ENCODE results near the gene IL10. TPM values are rescaled to one million over a fixed set of nuclear protein-coding genes. Genes with fewer than 3 reads are reported as not detected.

The IL10 gene
- total RNA-seq, 1 donor from 2014 or later: 2.7 TPM

- Histone ChIP-seq H3K36me3 (no peaks in the 10 kb centered on the region), H3K4me1 (no peaks in the 10 kb centered on the region), H3K4me3 (no peak overlapping the region), H3K27ac (no peak overlapping the region), H3K27me3 (no peaks in the 10 kb centered on the region), H3K9me3 (no peaks in the 10 kb centered on the region)
- TF ChIP-seq POLR2A (IDR thresholded peaks at IDR 0.05) (no peak), CTCF (IDR thresholded peaks at IDR 0.05) (no peak), POLR2AphosphoS5 (IDR thresholded peaks at IDR 0.05; ENCODE audit: insufficient read depth in 1 of 2, low read depth in 1 of 2) (no peak)
- intact Hi-C loops (cut with DNase I): no loop called here
- DNase-seq (ENCODE audit: extremely low spot score in 2 of 2): no peak
Measured at GRCh38 chr1:206804156-206804737, 32.0 kb upstream of the IL10 start.

- TF ChIP-seq CTCF (IDR thresholded peaks at IDR 0.05): no peak
- no peak for TF ChIP-seq POLR2A (IDR thresholded peaks at IDR 0.05)
- TF ChIP-seq POLR2AphosphoS5 (IDR thresholded peaks at IDR 0.05; ENCODE audit: insufficient read depth in 1 of 2, low read depth in 1 of 2): no peak
- Histone ChIP-seq H3K36me3 (no peaks in the 10 kb centered on the region), H3K27me3 (no peaks in the 10 kb centered on the region), H3K9me3 (no peaks in the 10 kb centered on the region), H3K27ac (no peak overlapping the region), H3K4me3 (no peak overlapping the region), H3K4me1 (no peaks in the 10 kb centered on the region)
- DNase-seq (ENCODE audit: extremely low spot score in 2 of 2): no peak
- intact Hi-C loops (cut with DNase I): no loop called here
Measured at GRCh38 chr1:206803221-206803730, 31.0 kb upstream of the IL10 start.

GRCh38 chr1:206802401-206802800 lies 30.1 kb upstream of the IL10 start:
- Histone ChIP-seq H3K27ac (no peak overlapping the region), H3K4me1 (no peaks in the 10 kb centered on the region), H3K9me3 (no peaks in the 10 kb centered on the region), H3K27me3 (no peaks in the 10 kb centered on the region), H3K4me3 (no peak overlapping the region), H3K36me3 (no peaks in the 10 kb centered on the region)
- intact Hi-C loops (cut with DNase I): no loop called here
- no peak for TF ChIP-seq POLR2AphosphoS5 (IDR thresholded peaks at IDR 0.05; ENCODE audit: insufficient read depth in 1 of 2, low read depth in 1 of 2)
- no peak for DNase-seq (ENCODE audit: extremely low spot score in 2 of 2)

GRCh38 chr1:206801467-206801866 lies 29.2 kb upstream of the IL10 start:
- TF ChIP-seq POLR2AphosphoS5 (IDR thresholded peaks at IDR 0.05; ENCODE audit: insufficient read depth in 1 of 2, low read depth in 1 of 2) (no peak), POLR2A (IDR thresholded peaks at IDR 0.05) (no peak), CTCF (IDR thresholded peaks at IDR 0.05) (no peak)
- Histone ChIP-seq H3K27ac (no peak overlapping the region), H3K27me3 (no peaks in the 10 kb centered on the region), H3K36me3 (no peaks in the 10 kb centered on the region), H3K4me3 (no peak overlapping the region), H3K4me1 (no peaks in the 10 kb centered on the region), H3K9me3 (no peaks in the 10 kb centered on the region)
- DNase-seq (ENCODE audit: extremely low spot score in 2 of 2): no peak
- intact Hi-C loops (cut with DNase I): no loop called here

GRCh38 chr1:206800891-206801290 lies 28.6 kb upstream of the IL10 start:
- no peak overlapping the region for H3K27ac ChIP-seq
- no peaks in the 10 kb centered on the region for H3K4me1 ChIP-seq
- intact Hi-C loops (cut with DNase I): no loop called here
- no peaks in the 10 kb centered on the region for H3K36me3 ChIP-seq
- DNase-seq (ENCODE audit: extremely low spot score in 2 of 2): no peak
- no peaks in the 10 kb centered on the region for H3K9me3 ChIP-seq
- no peaks in the 10 kb centered on the region for H3K27me3 ChIP-seq
- no peak overlapping the region for H3K4me3 ChIP-seq
- TF ChIP-seq POLR2A (IDR thresholded peaks at IDR 0.05): no peak
- no peak for TF ChIP-seq POLR2AphosphoS5 (IDR thresholded peaks at IDR 0.05; ENCODE audit: insufficient read depth in 1 of 2, low read depth in 1 of 2)
- no peak for TF ChIP-seq CTCF (IDR thresholded peaks at IDR 0.05)

Measured in vagina (tissue), 2 donors.